ENCODE results near the gene BUD23.
A peak's percentile ranks its signal among the peaks of the same experiment; 100 is the strongest.

BUD23 gene

DNA sequence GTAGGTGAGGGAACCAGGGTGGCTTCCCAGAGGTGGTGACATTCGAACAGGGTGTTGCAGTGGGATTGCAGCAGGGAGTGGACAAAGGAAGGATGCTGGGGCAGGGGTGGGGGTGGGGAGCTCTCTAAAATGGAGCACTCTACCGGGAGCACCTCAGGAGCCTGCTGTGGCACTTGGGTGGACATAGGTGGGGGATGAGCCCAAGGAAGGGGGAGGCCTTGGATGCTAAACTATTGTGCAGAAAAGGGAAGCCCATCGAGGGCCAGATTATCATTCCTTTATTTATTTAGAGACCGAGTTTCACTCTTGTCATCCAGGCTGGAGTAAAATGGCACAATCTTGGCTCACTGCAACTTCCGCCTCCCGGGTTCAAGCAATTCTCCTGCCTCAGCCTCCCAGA lies 39.4 kb downstream of the BUD23 start:
- no peaks in the 10 kb centered on the region for H3K9me3 ChIP-seq (ENCODE audit: insufficient read depth, low read depth, low read length)
- H3K4me3 ChIP-seq (ENCODE audit: low read length), result no peak overlapping the region
- H3K27ac ChIP-seq (ENCODE audit: low read depth, low read length), result no peak overlapping the region
- no peaks in the 10 kb centered on the region for H3K36me3 ChIP-seq (ENCODE audit: insufficient read depth, low read length)
- WGBS, result 85% methylated on average over 6 of the region's 6 CpGs
- no peak overlapping the region for H3K9ac ChIP-seq (ENCODE audit: low read depth, low read length)
- peaks cover 24% of the 10 kb centered on the region for H3K27me3 ChIP-seq (ENCODE audit: insufficient read depth, low read length)
- H3K4me1 ChIP-seq (ENCODE audit: insufficient read depth, low read length), result no peaks in the 10 kb centered on the region

DNA sequence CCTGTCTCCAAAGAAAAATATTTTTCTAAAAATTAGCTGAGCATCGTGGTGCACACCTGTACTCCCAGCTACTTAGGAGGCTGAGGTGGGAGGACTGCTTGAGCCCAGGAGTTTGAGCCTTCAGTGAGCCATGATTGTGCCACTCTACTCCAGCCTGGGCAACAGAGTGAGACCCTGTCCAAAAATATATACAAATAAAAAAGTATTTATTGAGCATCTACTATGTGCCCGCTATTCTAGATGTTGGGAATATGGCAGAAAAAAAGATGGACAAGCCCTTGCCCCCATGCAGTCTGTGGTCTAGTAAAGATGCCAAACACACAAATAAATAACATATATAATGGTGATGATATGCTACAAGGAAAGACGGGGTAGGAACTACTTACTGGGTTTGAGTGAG lies 40.4 kb downstream of the BUD23 start:
- Histone ChIP-seq H3K4me1 (ENCODE audit: insufficient read depth, low read length) (no peaks in the 10 kb centered on the region), H3K36me3 (ENCODE audit: insufficient read depth, low read length) (no peaks in the 10 kb centered on the region), H3K27me3 (ENCODE audit: insufficient read depth, low read length) (peaks cover 14% of the 10 kb centered on the region), H3K9me3 (ENCODE audit: insufficient read depth, low read depth, low read length) (no peaks in the 10 kb centered on the region), H3K9ac (ENCODE audit: low read depth, low read length) (no peak overlapping the region), H3K27ac (ENCODE audit: low read depth, low read length) (no peak overlapping the region), H3K4me3 (ENCODE audit: low read length) (no peak overlapping the region)
- 92% methylated on average over 2 of the region's 3 CpGs for WGBS

DNA sequence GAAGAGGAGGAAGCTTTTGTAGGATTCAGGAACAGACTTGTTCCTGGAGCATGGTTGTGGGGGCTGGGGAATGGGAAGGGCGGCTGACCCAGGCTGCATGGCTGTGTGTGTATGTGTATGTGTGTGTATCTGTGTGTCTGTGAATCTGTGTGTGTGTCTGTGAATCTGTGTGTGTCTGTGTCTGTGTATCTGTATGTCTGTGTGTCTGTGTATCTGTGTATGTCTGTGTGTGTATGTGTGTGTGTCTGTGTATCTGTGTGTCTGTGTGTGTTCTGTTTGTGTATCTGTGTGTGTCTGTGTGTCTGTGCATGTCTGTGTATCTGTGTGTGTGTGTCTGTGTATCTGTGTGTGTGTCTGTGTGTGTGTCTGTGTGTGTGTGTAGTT lies 42.7 kb downstream of the BUD23 start:
- Histone ChIP-seq H3K9ac (ENCODE audit: low read depth, low read length) (no peak overlapping the region), H3K4me1 (ENCODE audit: insufficient read depth, low read length) (no peaks in the 10 kb centered on the region), H3K27ac (ENCODE audit: low read depth, low read length) (no peak overlapping the region), H3K27me3 (ENCODE audit: insufficient read depth, low read length) (no peaks in the 10 kb centered on the region), H3K36me3 (ENCODE audit: insufficient read depth, low read length) (no peaks in the 10 kb centered on the region), H3K9me3 (ENCODE audit: insufficient read depth, low read depth, low read length) (no peaks in the 10 kb centered on the region), H3K4me3 (ENCODE audit: low read length) (no peak overlapping the region)
- 94% methylated on average over 1 of the region's 1 CpG for WGBS

DNA sequence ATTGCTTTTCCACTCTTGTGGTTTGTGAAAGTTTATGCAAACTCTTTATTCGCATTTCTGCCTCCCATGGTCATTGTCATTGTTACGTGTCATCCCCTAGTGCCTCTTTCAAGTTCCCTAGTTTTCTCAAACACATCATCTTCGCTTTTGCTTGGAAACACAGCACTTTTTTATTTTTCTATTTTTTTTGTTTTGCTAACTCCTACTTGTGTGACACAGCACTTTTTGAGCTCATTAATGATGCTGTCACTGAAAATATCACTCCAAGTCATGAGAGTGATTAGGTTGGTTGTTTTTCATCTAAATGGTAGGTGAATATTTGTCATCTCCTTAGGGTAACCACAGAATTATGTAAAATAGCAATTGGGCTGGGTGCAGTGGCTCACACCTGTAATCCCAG lies 44.6 kb downstream of the BUD23 start:
- Histone ChIP-seq H3K27me3 (ENCODE audit: insufficient read depth, low read length) (no peaks in the 10 kb centered on the region), H3K9ac (ENCODE audit: low read depth, low read length) (no peak overlapping the region), H3K4me3 (ENCODE audit: low read length) (no peak overlapping the region), H3K9me3 (ENCODE audit: insufficient read depth, low read depth, low read length) (no peaks in the 10 kb centered on the region), H3K36me3 (ENCODE audit: insufficient read depth, low read length) (no peaks in the 10 kb centered on the region), H3K27ac (ENCODE audit: low read depth, low read length) (no peak overlapping the region), H3K4me1 (ENCODE audit: insufficient read depth, low read length) (no peaks in the 10 kb centered on the region)
- 58% methylated on average over 3 of the region's 3 CpGs for WGBS

DNA sequence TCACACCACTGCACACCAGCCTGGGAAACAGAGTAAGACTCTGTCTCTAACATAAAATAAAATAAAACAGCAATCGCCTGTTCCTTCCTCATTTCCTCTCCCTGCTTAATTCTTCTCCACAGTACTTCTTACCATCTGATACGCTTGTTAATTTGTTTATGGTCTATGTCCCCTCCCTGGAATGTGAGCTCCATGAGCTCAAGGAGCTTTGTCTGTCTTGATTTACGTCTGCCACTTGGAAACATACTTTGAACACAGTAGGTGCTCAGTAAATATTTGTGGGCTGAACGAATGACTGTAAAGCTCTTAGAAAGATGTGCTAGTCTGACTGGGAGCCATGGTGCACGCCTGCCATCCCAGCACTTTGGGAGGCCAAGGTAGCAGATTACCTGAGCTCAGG lies 45.2 kb downstream of the BUD23 start:
- no peaks in the 10 kb centered on the region for H3K27me3 ChIP-seq (ENCODE audit: insufficient read depth, low read length)
- no peaks in the 10 kb centered on the region for H3K36me3 ChIP-seq (ENCODE audit: insufficient read depth, low read length)
- no peaks in the 10 kb centered on the region for H3K9me3 ChIP-seq (ENCODE audit: insufficient read depth, low read depth, low read length)
- H3K4me3 ChIP-seq (ENCODE audit: low read length), result no peak overlapping the region
- no peak overlapping the region for H3K9ac ChIP-seq (ENCODE audit: low read depth, low read length)
- 82% methylated on average over 5 of the region's 5 CpGs for WGBS
- H3K4me1 ChIP-seq (ENCODE audit: insufficient read depth, low read length), result no peaks in the 10 kb centered on the region
- H3K27ac ChIP-seq (ENCODE audit: low read depth, low read length), result no peak overlapping the region

DNA sequence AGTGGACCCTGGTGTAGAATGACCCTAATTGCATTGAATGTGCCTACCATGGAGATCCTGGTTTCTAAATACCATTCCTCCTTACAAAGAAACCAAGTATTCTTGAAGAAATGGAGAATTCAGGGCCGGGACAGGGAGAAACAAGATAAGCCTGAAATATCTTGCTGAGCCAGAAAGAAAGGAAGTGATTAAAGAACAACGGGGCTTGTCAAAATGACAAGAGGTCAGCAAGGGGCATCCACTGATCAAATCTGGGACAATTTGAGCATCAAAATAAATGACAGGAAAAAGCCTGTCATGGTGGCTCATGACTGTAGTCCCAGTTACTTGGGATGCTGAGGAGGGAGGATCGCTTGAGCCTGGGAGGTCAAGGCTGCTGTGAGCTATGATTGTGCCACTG lies 47.1 kb downstream of the BUD23 start:
- Histone ChIP-seq H3K36me3 (ENCODE audit: insufficient read depth, low read length) (no peaks in the 10 kb centered on the region), H3K9ac (ENCODE audit: low read depth, low read length) (no peak overlapping the region), H3K4me1 (ENCODE audit: insufficient read depth, low read length) (no peaks in the 10 kb centered on the region), H3K27ac (ENCODE audit: low read depth, low read length) (no peak overlapping the region), H3K9me3 (ENCODE audit: insufficient read depth, low read depth, low read length) (no peaks in the 10 kb centered on the region), H3K27me3 (ENCODE audit: insufficient read depth, low read length) (no peaks in the 10 kb centered on the region), H3K4me3 (ENCODE audit: low read length) (no peak overlapping the region)
- WGBS, result 60% methylated on average over 3 of the region's 3 CpGs

DNA sequence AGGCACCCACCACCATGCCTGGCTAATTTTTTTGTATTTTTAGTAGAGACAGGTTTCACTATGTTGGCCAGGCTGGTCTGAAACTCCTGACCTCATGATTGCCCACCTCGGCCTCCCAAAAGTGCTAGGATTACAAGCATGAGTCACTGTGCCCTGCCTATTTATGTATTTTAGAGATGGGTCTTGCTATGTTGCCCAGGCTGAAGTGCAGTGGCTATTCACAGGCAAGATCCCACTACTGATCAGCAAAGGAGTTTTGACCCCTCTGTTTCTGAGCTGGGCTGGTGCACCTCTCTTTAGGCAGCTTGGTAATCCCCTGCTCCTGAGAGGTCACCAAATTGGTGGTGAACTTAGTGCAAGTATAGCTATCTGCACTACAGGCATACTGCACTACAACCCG lies 49.0 kb downstream of the BUD23 start:
- no peaks in the 10 kb centered on the region for H3K27me3 ChIP-seq (ENCODE audit: insufficient read depth, low read length)
- no peak overlapping the region for H3K4me3 ChIP-seq (ENCODE audit: low read length)
- H3K36me3 ChIP-seq (ENCODE audit: insufficient read depth, low read length), result peaks cover 15% of the 10 kb centered on the region
- no peak overlapping the region for H3K27ac ChIP-seq (ENCODE audit: low read depth, low read length)
- no peaks in the 10 kb centered on the region for H3K4me1 ChIP-seq (ENCODE audit: insufficient read depth, low read length)
- WGBS, result 97% methylated on average over 2 of the region's 2 CpGs
- H3K9ac ChIP-seq (ENCODE audit: low read depth, low read length), result no peak overlapping the region
- H3K9me3 ChIP-seq (ENCODE audit: insufficient read depth, low read depth, low read length), result no peaks in the 10 kb centered on the region

DNA sequence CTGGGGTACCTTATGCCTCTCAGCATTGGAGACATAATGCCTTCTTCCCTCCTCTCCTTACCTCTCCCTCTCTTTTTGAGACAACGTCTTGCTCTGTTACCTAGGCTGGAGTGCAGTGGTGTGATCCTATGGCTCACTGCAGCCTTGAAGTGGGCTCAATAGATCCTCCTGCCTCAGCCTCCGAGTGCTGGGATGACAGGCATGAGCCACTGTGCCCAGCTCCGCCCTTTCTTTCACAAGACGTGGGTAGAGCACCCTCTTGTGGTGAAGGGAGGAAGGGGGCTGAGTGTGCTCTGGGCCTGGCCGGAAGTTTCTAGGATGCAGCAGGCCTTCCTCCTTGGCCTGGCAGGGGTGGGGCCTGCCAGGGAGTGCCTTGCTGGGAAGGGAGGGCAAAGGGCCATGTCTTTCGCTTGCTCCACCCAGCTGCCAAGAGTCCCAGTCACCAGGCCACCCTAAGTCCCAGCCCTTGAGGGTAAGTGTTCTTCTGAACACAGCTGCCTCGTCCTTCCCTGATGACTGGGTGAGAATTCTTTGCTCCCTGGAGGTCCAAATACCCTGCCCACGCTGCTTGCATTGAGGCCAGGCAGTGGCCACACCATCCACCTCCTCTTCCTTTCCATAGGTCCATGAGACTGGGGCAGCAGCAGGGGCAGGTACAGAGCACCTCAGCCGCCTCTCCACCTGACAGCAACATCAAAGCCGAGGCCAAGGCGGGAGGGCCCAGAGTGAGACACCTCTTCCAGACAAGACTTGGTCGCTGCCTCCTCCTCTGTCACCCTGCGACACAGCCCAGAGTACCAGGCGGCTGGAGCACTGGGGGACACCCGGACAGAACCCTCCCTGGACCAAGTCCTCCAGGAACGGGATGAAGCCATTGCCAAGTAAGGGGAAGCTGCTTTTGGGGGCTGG lies 51.5 kb downstream of the BUD23 start:
- peaks cover 15% of the 10 kb centered on the region for H3K36me3 ChIP-seq (ENCODE audit: insufficient read depth, low read length)
- H3K4me3 ChIP-seq (ENCODE audit: low read length), result no peak overlapping the region
- WGBS, result 73% methylated on average over 16 of the region's 16 CpGs
- peak overlapping the region; percentile 1; the same call in 1 of the 2 replicates for H3K27ac ChIP-seq (ENCODE audit: low read depth, low read length)
- H3K9ac ChIP-seq (ENCODE audit: low read depth, low read length), result no peak overlapping the region
- H3K9me3 ChIP-seq (ENCODE audit: insufficient read depth, low read depth, low read length), result no peaks in the 10 kb centered on the region
- H3K4me1 ChIP-seq (ENCODE audit: insufficient read depth, low read length), result no peaks in the 10 kb centered on the region
- H3K27me3 ChIP-seq (ENCODE audit: insufficient read depth, low read length), result no peaks in the 10 kb centered on the region; the same call in 1 of the 2 replicates

DNA sequence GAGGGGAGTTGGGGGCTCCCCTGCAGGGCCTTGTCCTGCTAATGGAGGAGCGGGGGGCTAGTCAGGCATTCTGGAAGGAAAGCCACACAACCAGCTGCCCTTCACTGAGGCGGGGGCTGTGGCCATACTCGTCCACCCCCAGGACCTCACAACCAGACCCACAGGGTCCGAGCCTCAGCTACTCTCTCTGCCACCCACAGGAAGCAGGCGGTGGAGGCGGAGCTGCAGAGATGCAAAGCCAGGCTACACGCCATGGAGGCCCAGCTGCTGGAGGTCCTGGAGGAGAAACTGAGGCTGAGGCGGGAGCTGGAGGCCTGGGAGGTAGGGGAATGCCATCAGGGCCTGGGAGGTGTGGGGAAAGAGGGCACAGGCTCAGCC lies 52.1 kb downstream of the BUD23 start:
- Histone ChIP-seq H3K4me3 (ENCODE audit: low read length) (no peak overlapping the region), H3K36me3 (ENCODE audit: insufficient read depth, low read length) (peaks cover 15% of the 10 kb centered on the region), H3K4me1 (ENCODE audit: insufficient read depth, low read length) (peaks cover 3% of the 10 kb centered on the region), H3K9me3 (ENCODE audit: insufficient read depth, low read depth, low read length) (no peaks in the 10 kb centered on the region), H3K27me3 (ENCODE audit: insufficient read depth, low read length) (peaks cover 4% of the 10 kb centered on the region; the same call in 1 of the 2 replicates), H3K9ac (ENCODE audit: low read depth, low read length) (no peak overlapping the region), H3K27ac (ENCODE audit: low read depth, low read length) (no peak overlapping the region; the same call in 1 of the 2 replicates)
- WGBS, result 95% methylated on average over 8 of the region's 8 CpGs

DNA sequence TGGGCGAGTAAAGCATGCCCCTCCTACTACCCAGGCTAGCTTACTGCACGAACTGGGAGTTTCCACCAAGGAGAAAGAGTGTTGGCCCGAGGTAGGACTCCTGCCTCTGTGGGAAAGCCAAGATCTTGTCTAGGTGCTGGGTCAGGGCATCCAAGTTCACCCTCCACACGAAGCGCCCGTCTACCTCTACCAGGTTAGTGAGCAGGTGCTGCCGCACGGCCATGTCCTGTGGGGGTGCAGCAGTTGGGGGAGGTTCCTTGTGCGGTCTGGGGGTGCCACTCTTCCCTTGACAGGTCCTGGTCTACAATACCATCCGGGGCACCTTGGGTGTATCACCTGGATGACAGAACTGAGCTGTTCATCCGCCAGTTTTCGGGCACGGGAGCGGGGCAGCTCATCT lies 53.5 kb downstream of the BUD23 start:
- Histone ChIP-seq H3K4me3 (ENCODE audit: low read length) (no peak overlapping the region), H3K9me3 (ENCODE audit: insufficient read depth, low read depth, low read length) (no peaks in the 10 kb centered on the region), H3K36me3 (ENCODE audit: insufficient read depth, low read length) (peaks cover 15% of the 10 kb centered on the region), H3K4me1 (ENCODE audit: insufficient read depth, low read length) (peaks cover 14% of the 10 kb centered on the region), H3K27me3 (ENCODE audit: insufficient read depth, low read length) (peaks cover 4% of the 10 kb centered on the region; the same call in 1 of the 2 replicates), H3K9ac (ENCODE audit: low read depth, low read length) (no peak overlapping the region), H3K27ac (ENCODE audit: low read depth, low read length) (no peak overlapping the region)
- WGBS, result 93% methylated on average over 14 of the region's 14 CpGs

DNA sequence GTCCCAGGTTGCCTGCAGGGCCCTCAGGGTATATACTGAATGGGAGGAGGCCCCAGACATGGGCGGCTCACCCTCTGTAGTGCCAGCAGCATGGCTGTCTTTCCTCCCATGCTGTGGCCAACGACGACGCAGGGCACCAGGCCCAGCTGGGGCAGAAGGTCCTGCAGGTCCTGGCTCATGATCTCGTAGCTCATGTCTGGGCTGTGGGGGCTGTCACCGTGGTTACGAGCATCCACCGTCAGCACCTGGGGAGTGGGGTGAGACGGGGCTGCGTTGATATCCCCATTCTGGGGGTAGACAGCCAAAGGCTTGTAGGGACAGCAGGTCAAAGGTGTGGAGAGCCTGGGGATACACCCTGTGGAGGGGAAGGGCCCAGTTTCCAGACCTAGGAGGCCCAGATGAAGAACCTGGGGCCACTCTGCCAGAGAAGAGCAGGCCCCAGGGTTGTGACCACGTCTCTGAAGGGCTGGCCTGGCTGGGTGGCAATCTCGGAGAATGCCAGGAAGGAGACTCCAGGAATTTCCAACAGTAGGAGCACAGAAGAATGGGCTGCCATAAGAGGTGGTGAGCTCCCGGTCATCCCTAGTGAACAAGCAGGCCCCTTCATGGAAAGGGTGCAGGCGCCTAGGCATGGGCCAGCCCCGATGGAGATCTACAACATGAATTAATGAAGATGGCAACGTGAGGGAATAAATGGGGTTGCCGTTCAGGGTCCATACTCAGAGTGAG lies 54.3 kb downstream of the BUD23 start:
- 78% methylated on average over 17 of the region's 17 CpGs for WGBS
- H3K4me3 ChIP-seq (ENCODE audit: low read length), result peak overlapping the region; percentile 87
- no peak overlapping the region for H3K27ac ChIP-seq (ENCODE audit: low read depth, low read length)
- H3K36me3 ChIP-seq (ENCODE audit: insufficient read depth, low read length), result peaks cover 15% of the 10 kb centered on the region
- no peak overlapping the region for H3K9ac ChIP-seq (ENCODE audit: low read depth, low read length)
- no peaks in the 10 kb centered on the region for H3K9me3 ChIP-seq (ENCODE audit: insufficient read depth, low read depth, low read length)
- H3K4me1 ChIP-seq (ENCODE audit: insufficient read depth, low read length), result peaks cover 22% of the 10 kb centered on the region
- peaks cover 4% of the 10 kb centered on the region; the same call in 1 of the 2 replicates for H3K27me3 ChIP-seq (ENCODE audit: insufficient read depth, low read length)

Measured in HUES64 (cell line).